ENCODE data around the gene PARM1.

DNA sequence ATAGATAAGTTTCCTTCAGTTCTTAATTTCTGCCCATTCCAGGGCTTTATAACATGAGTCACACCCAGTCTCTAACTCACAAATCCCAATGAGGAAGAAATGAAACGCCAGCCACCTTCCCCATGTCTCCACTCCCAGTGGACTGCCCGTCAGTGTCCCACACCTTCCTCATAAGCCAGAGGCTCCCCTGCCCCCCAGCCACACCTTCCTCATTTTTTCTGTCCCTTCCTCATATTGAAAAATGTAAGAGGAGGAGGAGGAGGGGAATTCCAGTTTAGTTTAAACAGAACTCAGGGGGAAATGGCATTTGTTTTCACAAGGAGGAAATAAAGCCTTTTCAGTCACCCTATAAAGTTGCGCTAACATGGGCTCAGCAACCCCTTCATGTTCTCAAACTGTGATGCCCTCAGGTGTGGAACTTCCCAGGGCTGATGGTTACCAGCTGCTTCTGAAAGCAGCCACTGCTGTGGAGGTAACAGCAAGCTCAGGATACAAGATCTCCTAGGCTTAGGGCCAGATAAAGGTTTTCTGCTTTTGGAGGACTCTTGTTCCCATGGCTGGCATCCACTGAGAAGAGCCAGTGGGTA lies 97.8 kb downstream of the PARM1 start:
- TF ChIP-seq, protein P1, sequence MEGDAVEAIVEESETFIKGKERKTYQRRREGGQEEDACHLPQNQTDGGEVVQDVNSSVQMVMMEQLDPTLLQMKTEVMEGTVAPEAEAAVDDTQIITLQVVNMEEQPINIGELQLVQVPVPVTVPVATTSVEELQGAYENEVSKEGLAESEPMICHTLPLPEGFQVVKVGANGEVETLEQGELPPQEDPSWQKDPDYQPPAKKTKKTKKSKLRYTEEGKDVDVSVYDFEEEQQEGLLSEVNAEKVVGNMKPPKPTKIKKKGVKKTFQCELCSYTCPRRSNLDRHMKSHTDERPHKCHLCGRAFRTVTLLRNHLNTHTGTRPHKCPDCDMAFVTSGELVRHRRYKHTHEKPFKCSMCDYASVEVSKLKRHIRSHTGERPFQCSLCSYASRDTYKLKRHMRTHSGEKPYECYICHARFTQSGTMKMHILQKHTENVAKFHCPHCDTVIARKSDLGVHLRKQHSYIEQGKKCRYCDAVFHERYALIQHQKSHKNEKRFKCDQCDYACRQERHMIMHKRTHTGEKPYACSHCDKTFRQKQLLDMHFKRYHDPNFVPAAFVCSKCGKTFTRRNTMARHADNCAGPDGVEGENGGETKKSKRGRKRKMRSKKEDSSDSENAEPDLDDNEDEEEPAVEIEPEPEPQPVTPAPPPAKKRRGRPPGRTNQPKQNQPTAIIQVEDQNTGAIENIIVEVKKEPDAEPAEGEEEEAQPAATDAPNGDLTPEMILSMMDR (IDR thresholded peaks at IDR 0.05): no peak
- no peak for TF ChIP-seq POLR2A (IDR thresholded peaks at IDR 0.05)

All from Peyer's patch (tissue), 4 donors.